HCT116 (cell line): ENCODE results near the gene TMEM229A. TPM values are rescaled to one million over a fixed set of nuclear protein-coding genes. Genes with fewer than 3 reads are reported as not detected.

ENCODE experiments used
- ATAC-seq: fragments of 200-7000 bp; cut with Tn5 transposase; 2 replicates; pipeline ENCODE4 v1.9.1; 2020; ENCODE audit warnings: mild to moderate bottlenecking, moderate library complexity
- BruUV-seq: library from RNA; stranded (reverse); fragments of 400-500 nt; replicated peaks from 2 replicates; lab custom pipeline; 2021; lab: Mats Ljungman, UMichigan
- CTCF ChIA-PET: fragments of 300-600 bp; sonication (Branson Sonifier 250); formaldehyde crosslinking; loops from one replicate; lab custom pipeline; 2021; ENCODE audit warnings: antibody characterized with exemption; lab: Charles Lee
- POLR2A ChIA-PET: fragments of 300-600, 350-600 bp; sonication (Branson Sonifier 250); formaldehyde crosslinking; loops from one replicate; lab custom pipeline; 2021; ENCODE audit warnings: antibody characterized with exemption; lab: Charles Lee
- RAD21 ChIA-PET, 2 experiments: fragments of 300-600 bp; sonication (Branson Sonifier 250); formaldehyde crosslinking; loops; one replicate each; lab custom pipeline; 2023; ENCODE audit warnings: low total read pairs in 2 of 2; ENCODE audit not compliant: uncharacterized antibody in 2 of 2, unreplicated experiment in 2 of 2, low non-redundant PET in 1 of 2; lab: Charles Lee
- DNase-seq: peaks from one replicate; pipeline ENCODE4 v3.0.0-alpha.2; 2010; ENCODE audit warnings: low read depth, low spot score
- H2AFZ ChIP-seq: fragments of 200-600 bp; shearing (Covaris generic), sonication (generic); 2 replicates; pipeline ENCODE4 v1.6.1; 2017; ENCODE audit warnings: low read depth, mixed run types, mixed read lengths, antibody characterized with exemption, low read length; ENCODE audit not compliant: poor library complexity, severe bottlenecking
- H3K27ac ChIP-seq: 2 replicates; pipeline ENCODE4 v1.5.1; 2012; ENCODE audit warnings: low read depth, low read length
- H3K27me3 ChIP-seq: fragments of 200-600 bp; sonication (generic); 2 replicates; pipeline ENCODE4 v1.6.1; 2016; ENCODE audit warnings: mixed run types, low read length, mixed read lengths; ENCODE audit not compliant: insufficient read depth
- H3K36me3 ChIP-seq, 2 experiments: fragments of 200-500 bp in 1 of 2; fragments of 200-600 bp in 1 of 2; sonication (Bioruptor generic) in 1 of 2; sonication (generic) in 1 of 2; 2 replicates each; pipeline versions ENCODE4 v1.5.1 to v1.6.1; 2014 to 2016; ENCODE audit warnings: low read length in 2 of 2, inconsistent platforms in 1 of 2, mixed read lengths in 1 of 2, mixed run types in 1 of 2; ENCODE audit not compliant: insufficient read depth in 2 of 2, control insufficient read depth in 1 of 2
- H3K4me1 ChIP-seq, 2 experiments: fragments of 200-600 bp in 1 of 2; sonication (generic) in 1 of 2; 2 replicates each; pipeline versions ENCODE4 v1.5.1 to v1.6.1; 2012 to 2017; ENCODE audit warnings: low read length in 2 of 2, inconsistent platforms in 1 of 2, mild to moderate bottlenecking in 1 of 2, mixed read lengths in 1 of 2, mixed run types in 1 of 2, moderate library complexity in 1 of 2; ENCODE audit not compliant: insufficient read depth in 2 of 2, control insufficient read depth in 1 of 2
- H3K4me2 ChIP-seq: fragments of 200-600 bp; sonication (generic); 2 replicates; pipeline ENCODE4 v1.6.1; 2017; ENCODE audit warnings: mixed run types, low read length, mixed read lengths
- H3K4me3 ChIP-seq, 2 experiments: fragments of 200-600 bp in 1 of 2; sonication (generic) in 1 of 2; replicated peaks in 1 of 2; 2 replicates each; pipeline ENCODE4 v1.5.1; 2011 to 2016; ENCODE audit warnings: low read length in 2 of 2, control low read depth in 1 of 2, low read depth in 1 of 2, mild to moderate bottlenecking in 1 of 2, mixed read lengths in 1 of 2, mixed run types in 1 of 2
- H3K79me2 ChIP-seq: fragments of 200-600 bp; sonication (generic); 2 replicates; pipeline ENCODE4 v1.6.1; 2017; ENCODE audit warnings: mild to moderate bottlenecking, mixed run types, low read length, moderate library complexity, mixed read lengths; ENCODE audit not compliant: insufficient read depth
- H3K9ac ChIP-seq: fragments of 200-600 bp; sonication (generic); 2 replicates; pipeline ENCODE4 v1.6.1; 2016; ENCODE audit warnings: low read length, mixed read lengths
- H3K9me2 ChIP-seq: fragments of 200-600 bp; sonication (generic), shearing (Covaris generic); 2 replicates; pipeline ENCODE4 v1.6.1; 2017; ENCODE audit warnings: mixed run types, mild to moderate bottlenecking, moderate library complexity; ENCODE audit not compliant: insufficient read depth
- H3K9me3 ChIP-seq, 2 experiments: fragments of 200-500 bp in 1 of 2; fragments of 200-600 bp in 1 of 2; sonication (Bioruptor generic) in 1 of 2; sonication (generic) in 1 of 2; 2 replicates each; pipeline ENCODE4 v1.6.1; 2014 to 2017; ENCODE audit warnings: low read length in 2 of 2, mixed read lengths in 2 of 2, inconsistent platforms in 1 of 2, low read depth in 1 of 2, mild to moderate bottlenecking in 1 of 2, mixed run types in 1 of 2, moderate library complexity in 1 of 2; ENCODE audit not compliant: control insufficient read depth in 1 of 2, insufficient read depth in 1 of 2
- H4K20me1 ChIP-seq: fragments of 200-600 bp; sonication (generic), shearing (Covaris generic); 2 replicates; pipeline ENCODE4 v1.6.1; 2017; ENCODE audit warnings: mixed run types, mild to moderate bottlenecking, moderate library complexity; ENCODE audit not compliant: insufficient read depth
- EGR1 ChIP-seq: IDR thresholded peaks from 2 replicates; pipeline ENCODE4 v1.6.1; 2012; ENCODE audit warnings: low read depth
- ELF1 ChIP-seq: IDR thresholded peaks from 2 replicates; pipeline ENCODE4 v1.6.1; 2012; ENCODE audit warnings: low read depth, borderline replicate concordance
- POLR2AphosphoS5 ChIP-seq: IDR thresholded peaks from 2 replicates; pipeline ENCODE4 v1.6.1; 2011; ENCODE audit warnings: mild to moderate bottlenecking, low read depth, low read length, moderate library complexity
- SP1 ChIP-seq: IDR thresholded peaks from 2 replicates; pipeline ENCODE4 v1.6.1; 2012; ENCODE audit warnings: low read depth
- SRF ChIP-seq: IDR thresholded peaks from 2 replicates; pipeline ENCODE4 v1.6.1; 2012; ENCODE audit warnings: low read depth
- TCF7L2 ChIP-seq: IDR thresholded peaks from 2 replicates; pipeline ENCODE4 v1.7.0; 2011; ENCODE audit warnings: borderline replicate concordance, inconsistent platforms; ENCODE audit not compliant: insufficient read depth, insufficient read length; ENCODE audit errors: extremely low read depth
- ZFX ChIP-seq: fragments of 450-650 bp; IDR thresholded peaks from 2 replicates; pipeline ENCODE4 v1.6.1; 2017
- ZNF274 ChIP-seq: fragments of 200-500 bp; sonication (Bioruptor generic); IDR thresholded peaks from 2 replicates; pipeline ENCODE4 v1.6.1; 2014; ENCODE audit warnings: mild to moderate bottlenecking, low read depth, low read length, inconsistent platforms
- intact Hi-C: fragments of 100-400 bp; cut with micrococcal nuclease; formaldehyde crosslinking; loops from 2 replicates; pipeline ENCODE4 v1.10.0; 2022
- total RNA-seq: library from RNA; stranded (reverse); gene quantifications from one replicate; pipeline ENCODE4 v1.2.1, GENCODE V29; 2021; ENCODE audit not compliant: unreplicated experiment
- TF ChIP-seq, protein P1 (sequence below): IDR thresholded peaks from 2 replicates; pipeline ENCODE4 v1.6.1; 2012

Gene TMEM229A
- total RNA-seq, 1 experiment from 2014 or later = not detected

DNA sequence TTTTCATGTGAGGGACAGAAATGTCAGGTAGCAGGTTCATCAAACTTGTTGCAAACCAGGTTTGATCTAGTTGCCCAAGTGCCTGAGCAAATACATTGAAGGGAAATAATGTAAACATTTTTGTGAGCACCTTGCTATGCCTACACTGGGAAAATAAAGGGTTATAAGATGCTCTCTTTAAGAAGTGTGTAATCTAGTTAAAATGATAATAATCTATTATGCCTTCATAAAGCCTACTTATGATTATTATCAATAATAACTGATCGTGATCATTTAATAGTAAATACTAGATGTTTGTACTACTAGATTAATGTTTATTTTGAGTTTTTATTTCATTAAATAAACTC is 1.9 kb upstream of the TMEM229A start:
- intact Hi-C loops = no loop called here
- BruUV-seq = no TSS peak

DNA sequence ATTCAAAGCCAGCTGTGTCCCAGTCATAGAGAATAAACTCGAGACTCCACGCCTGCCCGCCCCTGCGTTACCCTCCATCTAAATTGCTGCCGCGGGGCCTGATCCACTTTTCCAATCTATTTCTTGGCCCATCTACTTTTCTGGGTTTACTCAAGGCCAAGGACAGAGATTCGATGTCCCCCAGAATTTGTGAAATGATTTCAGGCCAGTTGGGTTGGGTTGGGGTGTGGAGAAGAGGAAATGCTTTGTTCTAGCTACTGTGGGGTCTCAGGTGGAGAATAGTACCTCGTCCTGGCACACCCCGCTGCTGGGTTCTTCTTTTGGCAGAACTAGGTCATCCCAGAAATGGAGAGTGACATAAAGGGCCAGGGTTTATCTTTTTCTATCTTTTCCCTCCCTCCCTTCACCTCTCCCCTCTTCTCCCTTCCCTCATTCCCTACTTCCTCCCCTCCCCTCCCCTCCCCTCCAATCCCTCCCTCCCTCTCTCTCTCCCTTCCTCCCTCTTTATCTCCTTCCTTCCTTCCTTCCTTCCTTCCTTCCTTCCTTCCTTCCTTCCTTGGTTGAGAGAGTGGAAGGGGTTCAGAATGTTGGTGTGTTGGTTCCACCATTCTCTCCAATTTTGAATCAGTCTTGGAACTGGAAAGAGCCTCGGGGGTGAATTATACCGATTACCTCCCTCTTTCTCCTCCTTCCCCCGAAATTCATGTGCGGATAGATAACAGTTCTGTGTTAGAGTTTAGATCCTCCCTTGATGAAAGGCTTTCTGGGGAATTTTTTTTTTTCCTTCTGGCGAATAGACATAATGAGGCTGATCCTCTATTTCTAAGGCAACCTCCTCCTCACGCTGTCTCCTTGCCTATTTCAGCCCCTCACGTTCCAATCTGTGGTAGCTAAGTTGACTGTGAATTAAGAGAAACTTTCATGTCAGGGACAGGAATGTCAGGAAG is 1.2 kb upstream of the TMEM229A start:
- Histone ChIP-seq H4K20me1 (no peaks in the 10 kb centered on the region), H3K9me3 (no peaks in the 10 kb centered on the region), H3K4me2 (no peak overlapping the region), H3K9ac (no peak overlapping the region), H3K9me2 (no peaks in the 10 kb centered on the region), H3K4me3 (no peak overlapping the region), H3K79me2 (no peaks in the 10 kb centered on the region), H3K36me3 (no peaks in the 10 kb centered on the region), H3K27ac (no peak overlapping the region), H3K4me1 (no peaks in the 10 kb centered on the region), H3K27me3 (no peaks in the 10 kb centered on the region), H2AFZ (no peak overlapping the region)
- RAD21 ChIA-PET = no interaction called here
- TF ChIP-seq, protein P1, sequence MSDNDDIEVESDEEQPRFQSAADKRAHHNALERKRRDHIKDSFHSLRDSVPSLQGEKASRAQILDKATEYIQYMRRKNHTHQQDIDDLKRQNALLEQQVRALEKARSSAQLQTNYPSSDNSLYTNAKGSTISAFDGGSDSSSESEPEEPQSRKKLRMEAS = no peak
- TF ChIP-seq ZNF274 = no peak
- TF ChIP-seq SP1 = no peak
- no peak for TF ChIP-seq POLR2AphosphoS5
- no peak for TF ChIP-seq TCF7L2
- TF ChIP-seq ZFX = no peak
- TF ChIP-seq SRF = no peak
- TF ChIP-seq ELF1 = no peak
- TF ChIP-seq EGR1 = no peak
- ATAC-seq (no peak), DNase-seq (no peak)
- POLR2A ChIA-PET = no interaction called here
- CTCF ChIA-PET = no interaction called here
- intact Hi-C loops = no loop called here
- no TSS peak for BruUV-seq

More for the DNA sequence above, 1.9 kb upstream of the TMEM229A start:
- no peak overlapping the region for H3K4me3 ChIP-seq
- no peak for DNase-seq
- no peak for ATAC-seq
- no peak overlapping the region for H3K27ac ChIP-seq
- no peaks in the 10 kb centered on the region for H3K79me2 ChIP-seq
- TF ChIP-seq, protein P1 = no peak
- H3K4me1 ChIP-seq = no peaks in the 10 kb centered on the region
- no peaks in the 10 kb centered on the region for H3K9me2 ChIP-seq
- no peaks in the 10 kb centered on the region for H3K36me3 ChIP-seq
- ChIA-PET CTCF (no interaction called here), RAD21 (no interaction called here), POLR2A (no interaction called here)
- no peak overlapping the region for H2AFZ ChIP-seq
- H3K9ac ChIP-seq = no peak overlapping the region
- H3K27me3 ChIP-seq = no peaks in the 10 kb centered on the region
- no peaks in the 10 kb centered on the region for H3K9me3 ChIP-seq
- no peaks in the 10 kb centered on the region for H4K20me1 ChIP-seq
- no peak overlapping the region for H3K4me2 ChIP-seq
